HEK293 (cell line): ENCODE data around the gene ACADVL.
A peak's percentile ranks its signal among the peaks of the same experiment; 100 is the strongest.

Experiments
- CTCF ChIA-PET: fragments of 350-600 bp; formaldehyde crosslinking; extraction: SDS; loops from one replicate; lab custom pipeline; 2021; ENCODE audit warnings: antibody characterized with exemption; lab: Yijun Ruan, JAX
- POLR2A ChIA-PET: fragments of 300-600 bp; formaldehyde crosslinking; extraction: SDS; loops from one replicate; lab custom pipeline; 2020; ENCODE audit warnings: antibody characterized with exemption, inconsistent platforms; lab: Yijun Ruan, JAX
- H3K27ac ChIP-seq: fragments of 200-500 bp; sonication (Bioruptor generic); 2 replicates; pipeline ENCODE4 v1.5.1; 2014; ENCODE audit warnings: low read depth, low read length, control low read depth, inconsistent platforms; ENCODE audit errors: extremely low read depth
- H3K36me3 ChIP-seq, 2 experiments: fragments of 200-500 bp in 1 of 2; sonication (Bioruptor generic) in 1 of 2; 1 replicate in 1 of 2; 2 replicates in 1 of 2; pipeline ENCODE4 v1.5.1; 2014 to 2017; ENCODE audit warnings: inconsistent platforms in 2 of 2, low read length in 2 of 2; ENCODE audit not compliant: control insufficient read depth in 2 of 2, insufficient read depth in 1 of 2
- H3K4me1 ChIP-seq: fragments of 200-500 bp; sonication (Bioruptor generic); 2 replicates; pipeline ENCODE4 v1.5.1; 2014; ENCODE audit warnings: mild to moderate bottlenecking, low read length, inconsistent platforms; ENCODE audit not compliant: control insufficient read depth, insufficient read depth
- H3K4me3 ChIP-seq: 2 replicates; pipeline ENCODE4 v1.5.1; 2011; ENCODE audit warnings: low read depth, mild to moderate bottlenecking, control low read depth, low read length, moderate library complexity
- H3K9me3 ChIP-seq: fragments of 200-500 bp; sonication (Bioruptor generic); 2 replicates; pipeline ENCODE4 v1.5.1; 2014; ENCODE audit warnings: low read depth, low read length, inconsistent platforms; ENCODE audit not compliant: control insufficient read depth, insufficient read depth
- ATF2 ChIP-seq: fragments of 450-650 bp; formaldehyde crosslinking; IDR thresholded peaks from 2 replicates; pipeline ENCODE4 v1.5.1; 2016; ENCODE audit warnings: missing biosample characterization, missing genetic modification characterization, low read depth
- HOXD13 ChIP-seq: sonication (generic); formaldehyde crosslinking; IDR thresholded peaks from 2 replicates; pipeline ENCODE4 v1.8.0; 2022; ENCODE audit warnings: missing genetic modification reagents, borderline replicate concordance
- IKZF3 ChIP-seq: fragments of 450-650 bp; IDR thresholded peaks from 2 replicates; pipeline ENCODE4 v1.5.0; 2018; ENCODE audit warnings: missing biosample characterization, mild to moderate bottlenecking, missing genetic modification characterization, moderate library complexity
- KLF16 ChIP-seq: fragments of 450-650 bp; formaldehyde crosslinking; IDR thresholded peaks from 2 replicates; pipeline ENCODE4 v1.5.1; 2017; ENCODE audit warnings: missing biosample characterization, missing genetic modification characterization
- KLF9 ChIP-seq: fragments of 450-650 bp; formaldehyde crosslinking; IDR thresholded peaks from 2 replicates; pipeline ENCODE4 v1.5.1; 2016; ENCODE audit warnings: missing biosample characterization, missing genetic modification characterization, low read depth
- SCRT1 ChIP-seq: fragments of 450-650 bp; formaldehyde crosslinking; IDR thresholded peaks from 2 replicates; pipeline ENCODE4 v1.5.1; 2016; ENCODE audit warnings: missing biosample characterization, missing genetic modification characterization, borderline replicate concordance
- ZBTB21 ChIP-seq: fragments of 450-650 bp; formaldehyde crosslinking; IDR thresholded peaks from 2 replicates; pipeline ENCODE4 v1.5.1; 2017; ENCODE audit warnings: missing biosample characterization, missing genetic modification characterization
- ZBTB7A ChIP-seq: fragments of 450-650 bp; formaldehyde crosslinking; IDR thresholded peaks from 2 replicates; pipeline ENCODE4 v1.5.1; 2016; ENCODE audit warnings: low read depth, missing biosample characterization, missing genetic modification characterization
- ZEB2 ChIP-seq: fragments of 450-650 bp; formaldehyde crosslinking; IDR thresholded peaks from 2 replicates; pipeline ENCODE4 v1.5.1; 2016; ENCODE audit warnings: missing biosample characterization, missing genetic modification characterization
- ZFP3 ChIP-seq: fragments of 450-650 bp; formaldehyde crosslinking; IDR thresholded peaks from 2 replicates; pipeline ENCODE4 v1.5.1; 2016; ENCODE audit warnings: low read depth, missing biosample characterization, missing genetic modification characterization
- ZNF112 ChIP-seq: fragments of 450-650 bp; formaldehyde crosslinking; IDR thresholded peaks from 2 replicates; pipeline ENCODE4 v1.5.0; 2017; ENCODE audit warnings: missing biosample characterization, missing genetic modification characterization
- ZNF133 ChIP-seq: fragments of 450-650 bp; formaldehyde crosslinking; IDR thresholded peaks from 2 replicates; pipeline ENCODE4 v1.5.1; 2016; ENCODE audit warnings: missing biosample characterization, missing genetic modification characterization
- ZNF138 ChIP-seq: fragments of 450-650 bp; formaldehyde crosslinking; IDR thresholded peaks from 2 replicates; pipeline ENCODE4 v1.5.1; 2016; ENCODE audit warnings: missing biosample characterization, missing genetic modification characterization, borderline replicate concordance
- ZNF16 ChIP-seq: fragments of 450-650 bp; formaldehyde crosslinking; IDR thresholded peaks from 2 replicates; pipeline ENCODE4 v1.5.1; 2016; ENCODE audit warnings: low read depth, missing biosample characterization, missing genetic modification characterization
- ZNF221 ChIP-seq: fragments of 450-650 bp; formaldehyde crosslinking; IDR thresholded peaks from 2 replicates; pipeline ENCODE4 v1.5.1; 2017; ENCODE audit warnings: missing biosample characterization, missing genetic modification characterization, borderline replicate concordance
- ZNF37A ChIP-seq: fragments of 450-650 bp; IDR thresholded peaks from 2 replicates; pipeline ENCODE4 v1.5.1; 2018; ENCODE audit warnings: missing biosample characterization, missing genetic modification characterization
- ZNF510 ChIP-seq: fragments of 450-650 bp; formaldehyde crosslinking; IDR thresholded peaks from 2 replicates; pipeline ENCODE4 v1.5.1; 2018; ENCODE audit warnings: mild to moderate bottlenecking, missing genetic modification characterization, missing biosample characterization; ENCODE audit not compliant: insufficient replicate concordance
- ZNF513 ChIP-seq: fragments of 450-650 bp; IDR thresholded peaks from 2 replicates; pipeline ENCODE4 v1.5.1; 2018; ENCODE audit warnings: missing biosample characterization, missing genetic modification characterization
- ZNF529 ChIP-seq: fragments of 450-650 bp; formaldehyde crosslinking; IDR thresholded peaks from 2 replicates; pipeline ENCODE4 v1.5.1; 2017; ENCODE audit warnings: missing genetic modification characterization, missing biosample characterization; ENCODE audit not compliant: insufficient replicate concordance
- ZNF658 ChIP-seq: fragments of 450-650 bp; formaldehyde crosslinking; IDR thresholded peaks from 2 replicates; pipeline ENCODE4; 2016; ENCODE audit warnings: missing biosample characterization, missing genetic modification characterization
- ZNF76 ChIP-seq: fragments of 450-650 bp; formaldehyde crosslinking; IDR thresholded peaks from 2 replicates; pipeline ENCODE4; 2016; ENCODE audit warnings: low read depth, missing biosample characterization, missing genetic modification characterization, borderline replicate concordance
- ZNF843 ChIP-seq: fragments of 450-650 bp; formaldehyde crosslinking; IDR thresholded peaks from 2 replicates; pipeline ENCODE4 v1.5.1; 2016; ENCODE audit warnings: missing biosample characterization, missing genetic modification characterization
- TF ChIP-seq, protein P1 (sequence below): fragments of 450-650 bp; formaldehyde crosslinking; IDR thresholded peaks from 2 replicates; pipeline ENCODE4 v1.5.1; 2016; ENCODE audit warnings: missing biosample characterization, missing genetic modification characterization
- TF ChIP-seq, protein P2 (sequence below): fragments of 450-650 bp; formaldehyde crosslinking; IDR thresholded peaks from 2 replicates; pipeline ENCODE4 v1.5.1; 2017; ENCODE audit warnings: missing biosample characterization, missing genetic modification characterization
- TF ChIP-seq, protein P3 (sequence below): fragments of 450-650 bp; formaldehyde crosslinking; IDR thresholded peaks from 2 replicates; pipeline ENCODE4 v1.5.1; 2016; ENCODE audit warnings: missing biosample characterization, missing genetic modification characterization, borderline replicate concordance

ACADVL gene

DNA sequence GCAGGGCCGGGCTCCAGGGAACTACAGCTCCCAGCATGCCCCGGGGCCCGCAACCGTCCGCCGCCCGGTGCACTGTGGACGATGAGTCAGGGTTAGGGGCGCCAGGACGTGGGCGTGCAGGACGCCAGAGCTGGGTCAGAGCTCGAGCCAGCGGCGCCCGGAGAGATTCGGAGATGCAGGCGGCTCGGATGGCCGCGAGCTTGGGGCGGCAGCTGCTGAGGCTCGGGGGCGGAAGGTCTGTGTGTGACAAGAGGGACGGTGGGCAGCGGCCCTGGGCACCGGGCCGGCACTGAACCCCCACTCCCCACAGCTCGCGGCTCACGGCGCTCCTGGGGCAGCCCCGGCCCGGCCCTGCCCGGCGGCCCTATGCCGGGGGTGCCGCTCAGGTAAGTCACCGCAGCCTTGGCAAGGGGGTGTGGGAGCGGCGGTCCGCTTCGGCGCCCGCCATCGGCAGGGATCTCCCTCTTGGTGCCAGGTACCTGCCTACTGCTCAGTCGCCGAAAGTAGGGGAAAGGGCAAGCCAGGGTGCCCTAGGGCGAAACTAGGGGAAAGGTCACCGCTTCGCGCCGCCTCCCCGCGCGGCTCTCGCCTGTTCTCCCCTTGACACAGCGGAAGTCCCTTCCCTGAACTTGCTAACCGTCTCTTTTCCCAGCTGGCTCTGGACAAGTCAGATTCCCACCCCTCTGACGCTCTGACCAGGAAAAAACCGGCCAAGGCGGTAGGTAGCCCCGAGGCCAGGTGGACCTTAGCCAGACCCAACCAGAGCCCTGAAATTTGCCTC is at the start of gene ACADVL, which contains the start of gene DLG4:
Gene ACADVL, plus strand, starts transcription at position 127 of the 781 bp plus-strand sequence. Its CDS starts 47 bp downstream, at position 174.
Gene DLG4, minus strand, starts transcription at position 25 of the 781 bp plus-strand sequence.
- no peaks in the 10 kb centered on the region for H3K9me3 ChIP-seq
- no peak for TF ChIP-seq ATF2 (tag by site-specific recombination)
- TF ChIP-seq ZNF76 (tag by site-specific recombination): peak; percentile 98
- no peak for TF ChIP-seq ZFP3 (tag by site-specific recombination)
- peak; percentile 70 for TF ChIP-seq KLF9 (tag by site-specific recombination)
- TF ChIP-seq, protein P1, sequence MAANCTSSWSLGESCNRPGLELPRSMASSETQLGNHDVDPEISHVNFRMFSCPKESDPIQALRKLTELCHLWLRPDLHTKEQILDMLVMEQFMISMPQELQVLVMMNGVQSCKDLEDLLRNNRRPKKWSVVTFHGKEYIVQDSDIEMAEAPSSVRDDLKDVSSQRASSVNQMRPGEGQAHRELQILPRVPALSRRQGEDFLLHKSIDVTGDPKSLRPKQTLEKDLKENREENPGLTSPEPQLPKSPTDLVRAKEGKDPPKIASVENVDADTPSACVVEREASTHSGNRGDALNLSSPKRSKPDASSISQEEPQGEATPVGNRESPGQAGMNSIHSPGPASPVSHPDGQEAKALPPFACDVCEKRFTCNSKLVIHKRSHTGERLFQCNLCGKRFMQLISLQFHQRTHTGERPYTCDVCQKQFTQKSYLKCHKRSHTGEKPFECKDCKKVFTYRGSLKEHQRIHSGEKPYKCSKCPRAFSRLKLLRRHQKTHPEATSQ: peak; percentile 93
- peak; percentile 78 for TF ChIP-seq KLF16
- TF ChIP-seq ZNF138: no peak
- TF ChIP-seq ZNF658 (tag by site-specific recombination): no peak
- TF ChIP-seq ZNF513 (tag by site-specific recombination): no peak; the same call in 1 of the 2 replicates
- TF ChIP-seq ZNF37A: no peak
- no peak for TF ChIP-seq ZNF510
- peak; percentile 89 for TF ChIP-seq ZEB2 (tag by site-specific recombination)
- 0 out of 2 replicates have a peak, but pooled peaks have one; percentile 67 for TF ChIP-seq ZBTB7A (tag by site-specific recombination)
- no peak for TF ChIP-seq ZNF529 (tag by site-specific recombination)
- TF ChIP-seq HOXD13: no peak
- TF ChIP-seq, protein P2, sequence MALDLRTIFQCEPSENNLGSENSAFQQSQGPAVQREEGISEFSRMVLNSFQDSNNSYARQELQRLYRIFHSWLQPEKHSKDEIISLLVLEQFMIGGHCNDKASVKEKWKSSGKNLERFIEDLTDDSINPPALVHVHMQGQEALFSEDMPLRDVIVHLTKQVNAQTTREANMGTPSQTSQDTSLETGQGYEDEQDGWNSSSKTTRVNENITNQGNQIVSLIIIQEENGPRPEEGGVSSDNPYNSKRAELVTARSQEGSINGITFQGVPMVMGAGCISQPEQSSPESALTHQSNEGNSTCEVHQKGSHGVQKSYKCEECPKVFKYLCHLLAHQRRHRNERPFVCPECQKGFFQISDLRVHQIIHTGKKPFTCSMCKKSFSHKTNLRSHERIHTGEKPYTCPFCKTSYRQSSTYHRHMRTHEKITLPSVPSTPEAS (tag by site-specific recombination): no peak
- TF ChIP-seq ZNF843 (tag by site-specific recombination): peak; percentile 55; the same call in 1 of the 2 replicates
- TF ChIP-seq, protein P3, sequence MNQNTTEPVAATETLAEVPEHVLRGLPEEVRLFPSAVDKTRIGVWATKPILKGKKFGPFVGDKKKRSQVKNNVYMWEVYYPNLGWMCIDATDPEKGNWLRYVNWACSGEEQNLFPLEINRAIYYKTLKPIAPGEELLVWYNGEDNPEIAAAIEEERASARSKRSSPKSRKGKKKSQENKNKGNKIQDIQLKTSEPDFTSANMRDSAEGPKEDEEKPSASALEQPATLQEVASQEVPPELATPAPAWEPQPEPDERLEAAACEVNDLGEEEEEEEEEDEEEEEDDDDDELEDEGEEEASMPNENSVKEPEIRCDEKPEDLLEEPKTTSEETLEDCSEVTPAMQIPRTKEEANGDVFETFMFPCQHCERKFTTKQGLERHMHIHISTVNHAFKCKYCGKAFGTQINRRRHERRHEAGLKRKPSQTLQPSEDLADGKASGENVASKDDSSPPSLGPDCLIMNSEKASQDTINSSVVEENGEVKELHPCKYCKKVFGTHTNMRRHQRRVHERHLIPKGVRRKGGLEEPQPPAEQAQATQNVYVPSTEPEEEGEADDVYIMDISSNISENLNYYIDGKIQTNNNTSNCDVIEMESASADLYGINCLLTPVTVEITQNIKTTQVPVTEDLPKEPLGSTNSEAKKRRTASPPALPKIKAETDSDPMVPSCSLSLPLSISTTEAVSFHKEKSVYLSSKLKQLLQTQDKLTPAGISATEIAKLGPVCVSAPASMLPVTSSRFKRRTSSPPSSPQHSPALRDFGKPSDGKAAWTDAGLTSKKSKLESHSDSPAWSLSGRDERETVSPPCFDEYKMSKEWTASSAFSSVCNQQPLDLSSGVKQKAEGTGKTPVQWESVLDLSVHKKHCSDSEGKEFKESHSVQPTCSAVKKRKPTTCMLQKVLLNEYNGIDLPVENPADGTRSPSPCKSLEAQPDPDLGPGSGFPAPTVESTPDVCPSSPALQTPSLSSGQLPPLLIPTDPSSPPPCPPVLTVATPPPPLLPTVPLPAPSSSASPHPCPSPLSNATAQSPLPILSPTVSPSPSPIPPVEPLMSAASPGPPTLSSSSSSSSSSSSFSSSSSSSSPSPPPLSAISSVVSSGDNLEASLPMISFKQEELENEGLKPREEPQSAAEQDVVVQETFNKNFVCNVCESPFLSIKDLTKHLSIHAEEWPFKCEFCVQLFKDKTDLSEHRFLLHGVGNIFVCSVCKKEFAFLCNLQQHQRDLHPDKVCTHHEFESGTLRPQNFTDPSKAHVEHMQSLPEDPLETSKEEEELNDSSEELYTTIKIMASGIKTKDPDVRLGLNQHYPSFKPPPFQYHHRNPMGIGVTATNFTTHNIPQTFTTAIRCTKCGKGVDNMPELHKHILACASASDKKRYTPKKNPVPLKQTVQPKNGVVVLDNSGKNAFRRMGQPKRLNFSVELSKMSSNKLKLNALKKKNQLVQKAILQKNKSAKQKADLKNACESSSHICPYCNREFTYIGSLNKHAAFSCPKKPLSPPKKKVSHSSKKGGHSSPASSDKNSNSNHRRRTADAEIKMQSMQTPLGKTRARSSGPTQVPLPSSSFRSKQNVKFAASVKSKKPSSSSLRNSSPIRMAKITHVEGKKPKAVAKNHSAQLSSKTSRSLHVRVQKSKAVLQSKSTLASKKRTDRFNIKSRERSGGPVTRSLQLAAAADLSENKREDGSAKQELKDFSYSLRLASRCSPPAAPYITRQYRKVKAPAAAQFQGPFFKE (tag by site-specific recombination): 0 out of 2 replicates have a peak, but pooled peaks have one; percentile 38
- no peak for TF ChIP-seq ZNF221 (tag by site-specific recombination)
- TF ChIP-seq ZNF16: no peak
- no peak for TF ChIP-seq ZNF112
- TF ChIP-seq SCRT1: no peak
- TF ChIP-seq IKZF3 (tag by site-specific recombination): peak; percentile 68; the same call in 1 of the 2 replicates
- TF ChIP-seq ZNF133 (tag by site-specific recombination): no peak
- no peak for TF ChIP-seq ZBTB21 (tag by site-specific recombination)

More for the DNA sequence above, at the start of gene ACADVL, which contains the start of gene DLG4:
- POLR2A ChIA-PET: interaction anchor here (0.6 to 9.8 kb wide), 22 partner anchors 14 to 296 kb away, joined by 3 to 284 read pairs (median 6); partner anchors contain the start of genes CTDNEP1, DVL2, ELP5 and GABARAP
- Histone ChIP-seq H3K4me3 (peak within 1 kb of the TSS; percentile 83), H3K4me1 (peaks cover 7% of the 10 kb centered on the region), H3K27ac (peak within 1 kb of the TSS; percentile 83; the same call in 1 of the 2 replicates), H3K36me3 (peaks cover 16 to 41% of the 10 kb centered on the region in 2 experiments; a peak in 2 of 3 replicates)
- CTCF ChIA-PET: interaction anchor here (1.1 to 4.2 kb wide), 12 partner anchors 10 to 174 kb away, joined by 3 to 34 read pairs (median 6); partner anchors contain the start of genes DVL2, GABARAP, PHF23 and SLC2A4
